ENCODE data around the gene ATRN. TPM values are rescaled to one million over a fixed set of nuclear protein-coding genes. Genes with fewer than 3 reads are reported as not detected.

The ATRN gene
- total and polyA plus RNA-seq, 2 of the 8 experiments (the other 6 are each of a cell fraction or from before 2014, with no cell fraction given): 12.0 to 17.4 TPM

GRCh38 chr20:3670945-3671344, 200.1 kb downstream of the ATRN start (continued):
- TF ChIP-seq TCF12 (IDR thresholded peaks at IDR 0.05; ENCODE audit: low read depth, low read length): no peak
- no peak for TF ChIP-seq EZH2 (IDR thresholded peaks at IDR 0.05; ENCODE audit: low read depth, low read length, severe bottlenecking)
- no peak for TF ChIP-seq CEBPB (IDR thresholded peaks at IDR 0.05; ENCODE audit: low read depth, low read length)
- TF ChIP-seq MAFK (IDR thresholded peaks at IDR 0.05; ENCODE audit: low read depth, low read length): no peak
- no peak for TF ChIP-seq ATF3 (IDR thresholded peaks at IDR 0.05; ENCODE audit: insufficient read depth, low read depth, low read length)
- no peak for TF ChIP-seq MAX (IDR thresholded peaks at IDR 0.05)

Measured in H1 (cell line).